Measurements from ENCODE around the gene JADE1.

Gene JADE1

DNA sequence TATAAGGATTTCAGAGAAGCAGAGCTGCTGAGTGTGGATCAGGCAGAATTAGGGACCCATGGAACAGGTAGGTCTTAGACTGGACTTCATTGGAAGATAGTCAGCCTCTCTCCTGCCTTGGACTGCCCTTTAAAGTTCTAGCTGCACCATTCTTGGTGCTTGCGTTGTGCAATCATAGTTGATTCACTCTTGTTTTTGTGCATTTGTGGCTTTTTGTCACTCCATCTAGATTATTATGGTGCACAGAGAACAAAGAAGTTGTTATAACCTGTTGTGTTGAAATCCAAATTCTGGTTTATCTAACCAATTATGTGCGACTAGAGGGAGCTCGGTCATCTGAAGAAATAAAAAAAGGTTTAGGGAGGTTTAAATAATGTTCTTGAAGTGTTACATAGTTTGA is 59.3 kb downstream of the JADE1 start:
- Histone ChIP-seq H3K9me3 (ENCODE audit: control insufficient read depth, insufficient read depth, low read length) (no peaks in the 10 kb centered on the region), H3K36me3 (ENCODE audit: control insufficient read depth, insufficient read depth, low read length) (peaks cover 58% of the 10 kb centered on the region), H3K4me3 (ENCODE audit: low read depth, low read length) (no peak overlapping the region), H3K9ac (ENCODE audit: low read depth, low read length) (no peak overlapping the region), H3K4me1 (ENCODE audit: control insufficient read depth, insufficient read depth, low read length) (no peaks in the 10 kb centered on the region), H3K27me3 (ENCODE audit: control insufficient read depth, insufficient read depth, low read length) (no peaks in the 10 kb centered on the region)

GRCh38 chr4:128869776-128870509 is 60.4 kb downstream of the JADE1 start:
- H3K27me3 ChIP-seq (ENCODE audit: control insufficient read depth, insufficient read depth, low read length) = no peaks in the 10 kb centered on the region
- no peak overlapping the region for H3K9ac ChIP-seq (ENCODE audit: low read depth, low read length)
- H3K4me3 ChIP-seq (ENCODE audit: low read depth, low read length) = no peak overlapping the region
- peaks cover 52% of the 10 kb centered on the region for H3K36me3 ChIP-seq (ENCODE audit: control insufficient read depth, insufficient read depth, low read length)
- H3K4me1 ChIP-seq (ENCODE audit: control insufficient read depth, insufficient read depth, low read length) = no peaks in the 10 kb centered on the region
- no peaks in the 10 kb centered on the region for H3K9me3 ChIP-seq (ENCODE audit: control insufficient read depth, insufficient read depth, low read length)

- H3K9me3 ChIP-seq (ENCODE audit: control insufficient read depth, insufficient read depth, low read length) = no peaks in the 10 kb centered on the region
- no peaks in the 10 kb centered on the region for H3K27me3 ChIP-seq (ENCODE audit: control insufficient read depth, insufficient read depth, low read length)
- H3K36me3 ChIP-seq (ENCODE audit: control insufficient read depth, insufficient read depth, low read length) = peaks cover 40% of the 10 kb centered on the region
- H3K4me3 ChIP-seq (ENCODE audit: low read depth, low read length) = no peak overlapping the region
- no peak overlapping the region for H3K9ac ChIP-seq (ENCODE audit: low read depth, low read length)
- no peaks in the 10 kb centered on the region for H3K4me1 ChIP-seq (ENCODE audit: control insufficient read depth, insufficient read depth, low read length)
Measured at GRCh38 chr4:128871948-128872347, 62.4 kb downstream of the JADE1 start.

DNA sequence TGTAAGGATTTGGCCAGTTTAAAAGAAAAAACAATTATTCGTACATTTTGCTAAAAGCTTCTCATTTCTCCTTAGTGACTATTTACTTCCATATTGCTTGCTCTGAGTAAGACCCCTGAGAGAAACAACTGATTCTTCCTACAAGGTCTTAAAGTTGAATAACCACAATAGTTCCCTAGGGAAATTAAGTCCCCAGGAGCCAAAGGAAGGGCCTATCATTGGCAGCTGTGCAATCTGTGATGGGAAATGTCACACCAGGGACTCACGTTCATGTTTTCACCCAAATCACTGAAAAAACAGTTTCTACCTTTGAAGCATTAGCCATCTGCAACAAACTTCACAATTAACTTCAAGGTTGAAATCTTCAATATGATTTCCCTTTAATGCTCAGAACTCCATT is 66.7 kb downstream of the JADE1 start:
- Histone ChIP-seq H3K4me3 (ENCODE audit: low read depth, low read length) (no peak overlapping the region), H3K36me3 (ENCODE audit: control insufficient read depth, insufficient read depth, low read length) (peaks cover 12% of the 10 kb centered on the region), H3K9ac (ENCODE audit: low read depth, low read length) (no peak overlapping the region), H3K9me3 (ENCODE audit: control insufficient read depth, insufficient read depth, low read length) (no peaks in the 10 kb centered on the region), H3K27me3 (ENCODE audit: control insufficient read depth, insufficient read depth, low read length) (no peaks in the 10 kb centered on the region), H3K4me1 (ENCODE audit: control insufficient read depth, insufficient read depth, low read length) (no peaks in the 10 kb centered on the region)

- H3K27me3 ChIP-seq (ENCODE audit: control insufficient read depth, insufficient read depth, low read length) = no peaks in the 10 kb centered on the region
- H3K36me3 ChIP-seq (ENCODE audit: control insufficient read depth, insufficient read depth, low read length) = peaks cover under 1% of the 10 kb centered on the region
- no peak overlapping the region for H3K4me3 ChIP-seq (ENCODE audit: low read depth, low read length)
- no peak overlapping the region for H3K9ac ChIP-seq (ENCODE audit: low read depth, low read length)
- no peaks in the 10 kb centered on the region for H3K9me3 ChIP-seq (ENCODE audit: control insufficient read depth, insufficient read depth, low read length)
- no peaks in the 10 kb centered on the region for H3K4me1 ChIP-seq (ENCODE audit: control insufficient read depth, insufficient read depth, low read length)
Measured at GRCh38 chr4:128877934-128878333, 68.4 kb downstream of the JADE1 start.

DNA sequence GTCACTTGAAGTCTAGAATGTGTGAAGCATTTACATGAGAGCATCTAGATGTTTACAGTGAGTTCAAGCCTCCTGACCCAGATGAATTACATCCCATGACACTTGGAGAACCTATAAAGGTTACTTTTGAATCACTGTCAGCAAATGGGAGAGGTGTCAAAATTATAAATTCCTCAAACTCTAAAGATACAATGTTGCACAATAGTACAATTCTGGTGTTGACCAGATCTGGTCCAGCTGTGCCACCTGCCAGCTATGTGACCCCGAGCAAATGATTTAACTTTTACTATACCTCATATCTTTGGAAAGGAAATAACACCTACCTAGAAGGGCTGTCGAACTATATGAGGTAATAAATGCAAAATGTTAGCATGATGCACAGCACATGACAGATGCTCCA is 69.8 kb downstream of the JADE1 start:
- Histone ChIP-seq H3K36me3 (ENCODE audit: control insufficient read depth, insufficient read depth, low read length) (no peaks in the 10 kb centered on the region), H3K27me3 (ENCODE audit: control insufficient read depth, insufficient read depth, low read length) (no peaks in the 10 kb centered on the region), H3K4me3 (ENCODE audit: low read depth, low read length) (no peak overlapping the region), H3K4me1 (ENCODE audit: control insufficient read depth, insufficient read depth, low read length) (no peaks in the 10 kb centered on the region), H3K9ac (ENCODE audit: low read depth, low read length) (no peak overlapping the region), H3K9me3 (ENCODE audit: control insufficient read depth, insufficient read depth, low read length) (no peaks in the 10 kb centered on the region)

- Histone ChIP-seq H3K4me1 (ENCODE audit: control insufficient read depth, insufficient read depth, low read length) (no peaks in the 10 kb centered on the region), H3K4me3 (ENCODE audit: low read depth, low read length) (no peak overlapping the region), H3K36me3 (ENCODE audit: control insufficient read depth, insufficient read depth, low read length) (no peaks in the 10 kb centered on the region), H3K9me3 (ENCODE audit: control insufficient read depth, insufficient read depth, low read length) (no peaks in the 10 kb centered on the region), H3K27me3 (ENCODE audit: control insufficient read depth, insufficient read depth, low read length) (no peaks in the 10 kb centered on the region), H3K9ac (ENCODE audit: low read depth, low read length) (no peak overlapping the region)
Measured at GRCh38 chr4:128879971-128880370, 70.5 kb downstream of the JADE1 start.

- H3K36me3 ChIP-seq (ENCODE audit: control insufficient read depth, insufficient read depth, low read length) = no peaks in the 10 kb centered on the region
- H3K4me3 ChIP-seq (ENCODE audit: low read depth, low read length) = no peak overlapping the region
- H3K9ac ChIP-seq (ENCODE audit: low read depth, low read length) = no peak overlapping the region
- no peaks in the 10 kb centered on the region for H3K9me3 ChIP-seq (ENCODE audit: control insufficient read depth, insufficient read depth, low read length)
- no peaks in the 10 kb centered on the region for H3K27me3 ChIP-seq (ENCODE audit: control insufficient read depth, insufficient read depth, low read length)
- no peaks in the 10 kb centered on the region for H3K4me1 ChIP-seq (ENCODE audit: control insufficient read depth, insufficient read depth, low read length)
Measured at GRCh38 chr4:128880662-128881061, 71.2 kb downstream of the JADE1 start.

DNA sequence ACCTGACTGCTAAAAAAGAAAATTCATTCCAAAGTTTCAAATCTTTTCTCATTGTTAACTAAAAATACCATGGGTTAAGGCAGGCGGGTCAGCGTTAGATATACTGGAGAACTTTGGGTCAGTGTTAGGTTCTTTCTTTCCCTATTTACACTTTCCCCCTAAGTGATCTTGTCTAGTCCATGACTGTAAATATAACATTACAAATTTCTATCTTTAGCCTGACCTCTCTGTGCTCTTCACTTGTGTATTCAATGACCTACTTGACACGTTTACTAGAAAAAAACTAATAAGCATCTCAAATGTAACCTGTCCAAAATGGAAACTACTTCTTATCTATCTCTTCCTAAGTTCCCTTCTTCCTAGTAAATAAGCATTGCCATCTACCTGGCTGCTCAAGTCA is 95.3 kb downstream of the JADE1 start:
- Histone ChIP-seq H3K9ac (ENCODE audit: low read depth, low read length) (no peak overlapping the region), H3K27me3 (ENCODE audit: control insufficient read depth, insufficient read depth, low read length) (no peaks in the 10 kb centered on the region), H3K4me1 (ENCODE audit: control insufficient read depth, insufficient read depth, low read length) (no peaks in the 10 kb centered on the region), H3K9me3 (ENCODE audit: control insufficient read depth, insufficient read depth, low read length) (no peaks in the 10 kb centered on the region), H3K4me3 (ENCODE audit: low read depth, low read length) (no peak overlapping the region), H3K36me3 (ENCODE audit: control insufficient read depth, insufficient read depth, low read length) (no peaks in the 10 kb centered on the region)

GRCh38 chr4:128906581-128906980 is 97.1 kb downstream of the JADE1 start:
- no peaks in the 10 kb centered on the region for H3K4me1 ChIP-seq (ENCODE audit: control insufficient read depth, insufficient read depth, low read length)
- no peaks in the 10 kb centered on the region for H3K27me3 ChIP-seq (ENCODE audit: control insufficient read depth, insufficient read depth, low read length)
- H3K9me3 ChIP-seq (ENCODE audit: control insufficient read depth, insufficient read depth, low read length) = no peaks in the 10 kb centered on the region
- H3K4me3 ChIP-seq (ENCODE audit: low read depth, low read length) = no peak overlapping the region
- H3K36me3 ChIP-seq (ENCODE audit: control insufficient read depth, insufficient read depth, low read length) = no peaks in the 10 kb centered on the region
- H3K9ac ChIP-seq (ENCODE audit: low read depth, low read length) = no peak overlapping the region

- H3K9me3 ChIP-seq (ENCODE audit: control insufficient read depth, insufficient read depth, low read length) = no peaks in the 10 kb centered on the region
- no peak overlapping the region for H3K4me3 ChIP-seq (ENCODE audit: low read depth, low read length)
- H3K36me3 ChIP-seq (ENCODE audit: control insufficient read depth, insufficient read depth, low read length) = no peaks in the 10 kb centered on the region
- no peak overlapping the region for H3K9ac ChIP-seq (ENCODE audit: low read depth, low read length)
- no peaks in the 10 kb centered on the region for H3K27me3 ChIP-seq (ENCODE audit: control insufficient read depth, insufficient read depth, low read length)
- H3K4me1 ChIP-seq (ENCODE audit: control insufficient read depth, insufficient read depth, low read length) = no peaks in the 10 kb centered on the region
Measured at GRCh38 chr4:128907981-128908380, 98.5 kb downstream of the JADE1 start.

DNA sequence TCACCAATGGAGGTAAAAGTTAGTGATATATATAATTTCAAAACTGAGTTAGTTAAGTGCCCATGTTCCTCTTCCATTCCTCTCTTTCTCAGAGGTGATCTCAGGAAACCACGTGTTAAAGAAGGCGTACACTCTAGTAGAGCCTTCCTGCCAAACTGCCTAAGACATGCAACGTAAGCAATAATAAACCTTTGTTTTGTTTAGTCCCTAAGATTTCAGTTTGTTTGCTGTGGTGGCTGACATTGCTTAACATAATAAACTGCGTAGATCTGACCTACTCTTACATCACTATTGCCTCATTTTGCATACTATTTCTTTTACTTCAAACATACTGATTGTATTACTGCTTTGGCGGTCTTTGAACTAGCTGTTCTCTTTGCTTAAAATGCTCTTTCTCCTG is 99.2 kb downstream of the JADE1 start:
- no peak overlapping the region for H3K4me3 ChIP-seq (ENCODE audit: low read depth, low read length)
- H3K36me3 ChIP-seq (ENCODE audit: control insufficient read depth, insufficient read depth, low read length) = no peaks in the 10 kb centered on the region
- H3K9ac ChIP-seq (ENCODE audit: low read depth, low read length) = no peak overlapping the region
- no peaks in the 10 kb centered on the region for H3K4me1 ChIP-seq (ENCODE audit: control insufficient read depth, insufficient read depth, low read length)
- H3K27me3 ChIP-seq (ENCODE audit: control insufficient read depth, insufficient read depth, low read length) = no peaks in the 10 kb centered on the region
- H3K9me3 ChIP-seq (ENCODE audit: control insufficient read depth, insufficient read depth, low read length) = no peaks in the 10 kb centered on the region
